ENCODE measurements around the gene SIK3. TPM values are rescaled to one million over a fixed set of nuclear protein-coding genes. Genes with fewer than 3 reads are reported as not detected.

Gene SIK3
- polyA plus RNA-seq, 1 of the 3 experiments (the other 2 are of a cell fraction): 5.1 TPM

DNA sequence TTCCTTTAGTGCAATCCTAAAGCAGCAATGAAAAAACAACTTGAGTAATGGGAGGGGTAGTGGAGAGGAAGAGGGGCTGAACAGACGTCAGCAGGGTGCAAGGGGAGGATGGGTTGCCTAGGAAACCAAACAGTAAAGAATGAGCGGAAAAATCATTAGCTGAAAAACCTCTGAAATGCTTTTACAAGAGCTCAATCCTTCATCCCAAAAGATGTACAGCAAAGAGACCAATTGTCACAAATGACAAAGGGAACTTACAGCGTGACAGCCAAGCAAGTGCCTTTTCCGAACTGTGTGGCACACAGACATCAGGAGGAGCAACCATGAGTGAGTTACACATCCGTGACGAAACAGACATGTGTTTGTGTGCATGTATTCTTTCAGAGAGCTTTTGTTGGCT lies 104.6 kb downstream of the SIK3 start:
- Histone ChIP-seq H3K4me3 (ENCODE audit: low read depth in 2 of 2, low read length in 1 of 2) (no peak overlapping the region), H3K27ac (ENCODE audit: low read depth in 2 of 2, low read length in 1 of 2) (no peak overlapping the region), H3K9me2 (no peaks in the 10 kb centered on the region), H2AFZ (ENCODE audit: low read depth) (no peak overlapping the region), H3K36me3 (replicated peaks in 1 of 2; ENCODE audit: control insufficient read depth in 1 of 2, insufficient read depth in 2 of 2, low read length in 1 of 2) (no peaks in the 10 kb centered on the region), H3K9ac (no peak overlapping the region), H3K9me3 (no peaks in the 10 kb centered on the region), H3F3A (replicated peaks; ENCODE audit: insufficient read depth) (no peaks in the 10 kb centered on the region), H3K27me3 (ENCODE audit: insufficient read depth) (no peaks in the 10 kb centered on the region), H3K4me2 (no peak overlapping the region), H3K79me2 (ENCODE audit: insufficient read depth) (peaks cover 14% of the 10 kb centered on the region), H4K20me1 (ENCODE audit: insufficient read depth) (no peaks in the 10 kb centered on the region), H3K4me1 (ENCODE audit: control insufficient read depth in 1 of 2, insufficient read depth in 2 of 2, low read depth in 1 of 2, low read length in 1 of 2) (peaks cover 0 to 4% of the 10 kb centered on the region in 2 experiments; a peak in 2 of 4 replicates)
- ChIA-PET POLR2A (interaction anchor here (0.7 kb wide), 1 partner anchor 9 kb away, joined by 3 read pairs; no protein-coding TSS in a partner anchor), CTCF (interaction anchor here (0.6 to 1.2 kb wide), 4 partner anchors 9 to 104 kb away, joined by 3 to 4 read pairs (median 3); no protein-coding TSS in a partner anchor)
- TF ChIP-seq NFIC (IDR thresholded peaks at IDR 0.05; ENCODE audit: borderline replicate concordance): no peak
- TF ChIP-seq RAD21 (IDR thresholded peaks at IDR 0.05; ENCODE audit: low read length): no peak
- no peak for TF ChIP-seq NRF1 (IDR thresholded peaks at IDR 0.05; ENCODE audit: low read depth, low read length)
- TF ChIP-seq, protein P1, sequence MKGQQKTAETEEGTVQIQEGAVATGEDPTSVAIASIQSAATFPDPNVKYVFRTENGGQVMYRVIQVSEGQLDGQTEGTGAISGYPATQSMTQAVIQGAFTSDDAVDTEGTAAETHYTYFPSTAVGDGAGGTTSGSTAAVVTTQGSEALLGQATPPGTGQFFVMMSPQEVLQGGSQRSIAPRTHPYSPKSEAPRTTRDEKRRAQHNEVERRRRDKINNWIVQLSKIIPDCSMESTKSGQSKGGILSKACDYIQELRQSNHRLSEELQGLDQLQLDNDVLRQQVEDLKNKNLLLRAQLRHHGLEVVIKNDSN (IDR thresholded peaks at IDR 0.05; ENCODE audit: borderline replicate concordance, low read depth): no peak
- no peak for TF ChIP-seq TEAD4 (IDR thresholded peaks at IDR 0.05; ENCODE audit: borderline replicate concordance, insufficient read depth)
- TF ChIP-seq POLR2AphosphoS5 (IDR thresholded peaks at IDR 0.05; ENCODE audit: low read depth, low read length): no peak
- TF ChIP-seq, protein P2, sequence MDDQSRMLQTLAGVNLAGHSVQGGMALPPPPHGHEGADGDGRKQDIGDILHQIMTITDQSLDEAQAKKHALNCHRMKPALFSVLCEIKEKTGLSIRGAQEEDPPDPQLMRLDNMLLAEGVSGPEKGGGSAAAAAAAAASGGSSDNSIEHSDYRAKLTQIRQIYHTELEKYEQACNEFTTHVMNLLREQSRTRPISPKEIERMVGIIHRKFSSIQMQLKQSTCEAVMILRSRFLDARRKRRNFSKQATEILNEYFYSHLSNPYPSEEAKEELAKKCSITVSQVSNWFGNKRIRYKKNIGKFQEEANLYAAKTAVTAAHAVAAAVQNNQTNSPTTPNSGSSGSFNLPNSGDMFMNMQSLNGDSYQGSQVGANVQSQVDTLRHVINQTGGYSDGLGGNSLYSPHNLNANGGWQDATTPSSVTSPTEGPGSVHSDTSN (IDR thresholded peaks at IDR 0.05): no peak
- no peak for TF ChIP-seq MEF2A (IDR thresholded peaks at IDR 0.05; ENCODE audit: borderline replicate concordance, low read depth)
- no peak for TF ChIP-seq GATA2 (CRISPR knock-in tag; IDR thresholded peaks at IDR 0.05)
- 77% methylated on average over 6 of the region's 6 CpGs for WGBS (ENCODE audit: low lambda C conversion rate)
- DNase-seq: peak; percentile 58

DNA sequence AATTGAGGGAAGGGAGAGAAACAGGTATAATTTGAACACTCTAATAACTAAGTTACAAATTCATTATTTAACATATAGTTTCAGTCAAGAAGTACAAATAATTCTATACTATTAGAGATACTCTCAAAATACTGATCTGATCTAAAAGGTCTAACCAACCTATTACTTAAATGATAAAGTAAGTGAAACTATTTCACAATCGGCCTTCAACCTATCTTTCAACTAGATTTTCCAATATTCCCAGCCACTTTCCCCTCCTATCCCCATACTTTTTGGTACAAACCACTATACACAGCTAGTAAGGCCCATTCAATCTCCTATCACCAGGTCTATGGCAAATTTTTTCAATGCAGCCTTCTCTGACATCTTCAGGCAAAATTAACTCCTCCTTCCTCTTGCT lies 106.7 kb downstream of the SIK3 start:
- Histone ChIP-seq H3F3A (replicated peaks; ENCODE audit: insufficient read depth) (peaks cover 10% of the 10 kb centered on the region), H3K27ac (ENCODE audit: low read depth in 2 of 2, low read length in 1 of 2) (no peak overlapping the region), H3K9ac (no peak overlapping the region), H2AFZ (ENCODE audit: low read depth) (no peak overlapping the region), H3K4me3 (ENCODE audit: low read depth in 2 of 2, low read length in 1 of 2) (no peak overlapping the region), H3K4me1 (ENCODE audit: control insufficient read depth in 1 of 2, insufficient read depth in 2 of 2, low read depth in 1 of 2, low read length in 1 of 2) (peaks cover 4 to 9% of the 10 kb centered on the region in 2 experiments; a peak in 3 of 4 replicates), H4K20me1 (ENCODE audit: insufficient read depth) (no peaks in the 10 kb centered on the region), H3K27me3 (ENCODE audit: insufficient read depth) (no peaks in the 10 kb centered on the region), H3K79me2 (ENCODE audit: insufficient read depth) (peaks cover 9% of the 10 kb centered on the region), H3K36me3 (replicated peaks in 1 of 2; ENCODE audit: control insufficient read depth in 1 of 2, insufficient read depth in 2 of 2, low read length in 1 of 2) (no peaks in the 10 kb centered on the region), H3K9me3 (no peaks in the 10 kb centered on the region), H3K4me2 (no peak overlapping the region), H3K9me2 (no peaks in the 10 kb centered on the region)
- TF ChIP-seq CHD2 (IDR thresholded peaks at IDR 0.05; ENCODE audit: low read length, partially characterized antibody): no peak
- no peak for TF ChIP-seq ELF1 (IDR thresholded peaks at IDR 0.05)
- no peak for TF ChIP-seq MEF2A (IDR thresholded peaks at IDR 0.05; ENCODE audit: borderline replicate concordance, low read depth)
- TF ChIP-seq POLR2AphosphoS5 (IDR thresholded peaks at IDR 0.05; ENCODE audit: low read depth, low read length): no peak
- ChIA-PET CTCF (no interaction called here), POLR2A (no interaction called here)
- WGBS (ENCODE audit: low lambda C conversion rate): 97% methylated on average over 1 of the region's 1 CpG
- no peak for DNase-seq
